ENCODE measurements around the gene MEGF8.

GRCh38 chr19:42295342-42295741, 30.1 kb upstream of the MEGF8 start:
- TF ChIP-seq, protein P1, sequence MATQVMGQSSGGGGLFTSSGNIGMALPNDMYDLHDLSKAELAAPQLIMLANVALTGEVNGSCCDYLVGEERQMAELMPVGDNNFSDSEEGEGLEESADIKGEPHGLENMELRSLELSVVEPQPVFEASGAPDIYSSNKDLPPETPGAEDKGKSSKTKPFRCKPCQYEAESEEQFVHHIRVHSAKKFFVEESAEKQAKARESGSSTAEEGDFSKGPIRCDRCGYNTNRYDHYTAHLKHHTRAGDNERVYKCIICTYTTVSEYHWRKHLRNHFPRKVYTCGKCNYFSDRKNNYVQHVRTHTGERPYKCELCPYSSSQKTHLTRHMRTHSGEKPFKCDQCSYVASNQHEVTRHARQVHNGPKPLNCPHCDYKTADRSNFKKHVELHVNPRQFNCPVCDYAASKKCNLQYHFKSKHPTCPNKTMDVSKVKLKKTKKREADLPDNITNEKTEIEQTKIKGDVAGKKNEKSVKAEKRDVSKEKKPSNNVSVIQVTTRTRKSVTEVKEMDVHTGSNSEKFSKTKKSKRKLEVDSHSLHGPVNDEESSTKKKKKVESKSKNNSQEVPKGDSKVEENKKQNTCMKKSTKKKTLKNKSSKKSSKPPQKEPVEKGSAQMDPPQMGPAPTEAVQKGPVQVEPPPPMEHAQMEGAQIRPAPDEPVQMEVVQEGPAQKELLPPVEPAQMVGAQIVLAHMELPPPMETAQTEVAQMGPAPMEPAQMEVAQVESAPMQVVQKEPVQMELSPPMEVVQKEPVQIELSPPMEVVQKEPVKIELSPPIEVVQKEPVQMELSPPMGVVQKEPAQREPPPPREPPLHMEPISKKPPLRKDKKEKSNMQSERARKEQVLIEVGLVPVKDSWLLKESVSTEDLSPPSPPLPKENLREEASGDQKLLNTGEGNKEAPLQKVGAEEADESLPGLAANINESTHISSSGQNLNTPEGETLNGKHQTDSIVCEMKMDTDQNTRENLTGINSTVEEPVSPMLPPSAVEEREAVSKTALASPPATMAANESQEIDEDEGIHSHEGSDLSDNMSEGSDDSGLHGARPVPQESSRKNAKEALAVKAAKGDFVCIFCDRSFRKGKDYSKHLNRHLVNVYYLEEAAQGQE (IDR thresholded peaks at IDR 0.05; ENCODE audit: insufficient read depth in 1 of 2, low read depth in 2 of 2, low read length in 2 of 2) = no peak
- no peak for TF ChIP-seq FOXP2 (optimal IDR thresholded peaks at IDR 0.05; ENCODE audit: borderline replicate concordance, extremely low read depth, extremely low read length, insufficient read depth)
- TF ChIP-seq TAF1 (IDR thresholded peaks at IDR 0.05; ENCODE audit: borderline replicate concordance, insufficient read depth, low read length) = no peak

Measured in PFSK-1 (cell line).